GM12878 (cell line): Measurements from ENCODE around the gene ANKRD13D. TPM values are rescaled to one million over a fixed set of nuclear protein-coding genes. Genes with fewer than 3 reads are reported as not detected.

Source experiments
- ATAC-seq: fragments of 200-7000 bp; cut with Tn5 transposase; 3 replicates; pipeline ENCODE4 v1.9.1; 2020; ENCODE audit warnings: mild to moderate bottlenecking, moderate library complexity
- BruUV-seq: library from RNA; stranded (reverse); fragments of 400-500 nt; replicated peaks from 2 replicates; lab custom pipeline; 2021; lab: Mats Ljungman, UMichigan
- CTCF ChIA-PET: fragments of 300-600 bp; sonication (Branson Sonifier 250); formaldehyde crosslinking; extraction: SDS; loops from one replicate; lab custom pipeline; 2021; ENCODE audit warnings: inconsistent platforms; lab: Yijun Ruan, JAX
- POLR2A ChIA-PET: fragments of 350-600 bp; formaldehyde crosslinking; extraction: SDS; loops from one replicate; lab custom pipeline; 2021; ENCODE audit warnings: inconsistent platforms; lab: Charles Lee
- RAD21 ChIA-PET: fragments of 300-600 bp; sonication (Branson Sonifier 250); formaldehyde crosslinking; loops from one replicate; lab custom pipeline; 2023; ENCODE audit warnings: antibody characterized with exemption; ENCODE audit not compliant: unreplicated experiment; lab: Charles Lee
- SMC1A ChIA-PET: fragments of 300-600 bp; sonication (Branson Sonifier 250); formaldehyde crosslinking; loops from one replicate; lab custom pipeline; 2023; ENCODE audit not compliant: unreplicated experiment, uncharacterized antibody; lab: Charles Lee
- DNase-seq: peaks from one replicate; pipeline ENCODE4 v3.0.0-alpha.2; 2011; ENCODE audit warnings: low read depth, low spot score
- FAIRE-seq: peaks from 3 replicates; lab custom pipeline; 2011; peaks lifted over from hg19 to GRCh38; lab: Jason Lieb, UNC
- H2AFZ ChIP-seq: 2 replicates; pipeline ENCODE4 v1.6.0; 2011; ENCODE audit warnings: low read depth, low read length, control low read depth; ENCODE audit not compliant: control insufficient read depth
- H3K27ac ChIP-seq: 2 replicates; pipeline ENCODE4 v1.5.1; 2011; ENCODE audit warnings: control low read depth; ENCODE audit not compliant: control insufficient read depth, insufficient read depth
- H3K27me3 ChIP-seq, 2 experiments: replicated peaks in 1 of 2; 2 replicates each; pipeline versions ENCODE4 v1.6.0 to v1.6.1; 2011; ENCODE audit warnings: low read length in 1 of 2; ENCODE audit not compliant: control insufficient read depth in 2 of 2, insufficient read depth in 2 of 2
- H3K36me3 ChIP-seq, 2 experiments: 2 replicates each; pipeline ENCODE4 v1.5.1; 2011; ENCODE audit warnings: low read length in 1 of 2; ENCODE audit not compliant: control insufficient read depth in 2 of 2, insufficient read depth in 2 of 2
- H3K4me1 ChIP-seq: 2 replicates; pipeline ENCODE4 v1.6.1; 2011; ENCODE audit warnings: mild to moderate bottlenecking, low read length, moderate library complexity, mixed read lengths; ENCODE audit not compliant: control insufficient read depth, insufficient read depth
- H3K4me2 ChIP-seq: 2 replicates; pipeline ENCODE4 v1.6.0; 2011; ENCODE audit warnings: control low read depth; ENCODE audit not compliant: control insufficient read depth, insufficient read depth
- H3K4me3 ChIP-seq: fragments of 200-600 bp; sonication (generic); 2 replicates; pipeline ENCODE4 v1.5.1; 2016
- H3K79me2 ChIP-seq: 2 replicates; pipeline ENCODE4 v1.6.0; 2011; ENCODE audit warnings: low read length; ENCODE audit not compliant: control insufficient read depth, insufficient read depth
- H3K9ac ChIP-seq: 2 replicates; pipeline ENCODE4 v1.8.0; 2011; ENCODE audit warnings: low read length, control low read depth, mixed read lengths; ENCODE audit not compliant: control insufficient read depth, insufficient read depth
- H3K9me3 ChIP-seq: replicated peaks from 3 replicates; pipeline ENCODE4 v1.5.1; 2011; ENCODE audit warnings: mild to moderate bottlenecking, low read length; ENCODE audit not compliant: control insufficient read depth, insufficient read depth
- H4K20me1 ChIP-seq: 2 replicates; pipeline ENCODE4 v1.6.0; 2011; ENCODE audit not compliant: control insufficient read depth, insufficient read depth
- CEBPB ChIP-seq, 2 experiments: fragments of 150-350 bp in 1 of 2; IDR thresholded peaks; 2 replicates each; pipeline ENCODE4 v1.6.1; 2012 to 2014; ENCODE audit warnings: low read depth in 2 of 2, low read length in 2 of 2, borderline replicate concordance in 1 of 2, inconsistent platforms in 1 of 2
- CREB1 ChIP-seq: IDR thresholded peaks from 2 replicates; pipeline ENCODE4 v1.6.1; 2012; ENCODE audit warnings: low read depth, mild to moderate bottlenecking, inconsistent platforms
- LARP7 ChIP-seq: fragments of 450-650 bp; IDR thresholded peaks from 2 replicates; pipeline ENCODE4 v1.6.1; 2017; ENCODE audit warnings: mild to moderate bottlenecking
- RAD51 ChIP-seq: fragments of 450-650 bp; IDR thresholded peaks from 2 replicates; pipeline ENCODE4 v1.6.1; 2016; ENCODE audit warnings: moderate library complexity, mild to moderate bottlenecking, inconsistent platforms
- SMC3 ChIP-seq: IDR thresholded peaks from 2 replicates; pipeline ENCODE4 v1.6.1; 2011; ENCODE audit warnings: low read length, improper control_type of control experiment, borderline replicate concordance
- ZBED1 ChIP-seq: IDR thresholded peaks from 2 replicates; pipeline ENCODE4 v1.6.1; 2016; ENCODE audit warnings: borderline replicate concordance
- WGBS: methylation state at CpG from one replicate; pipeline ENCODE4 v1.1.6; 2016; ENCODE audit warnings: low lambda C conversion rate; ENCODE audit not compliant: insufficient replicate concordance, insufficient coverage; ENCODE audit errors: missing lambda C conversion rate; 5-methylcytosine and 5-hydroxymethylcytosine counted together
- in situ Hi-C: fragments of 300-500 bp; cut with MboI; formaldehyde crosslinking; loops from 9 replicates; pipeline ENCODE4 v1.14.3; 2018; ENCODE audit warnings: mixed read lengths
- intact Hi-C: fragments of 100-400 bp; cut with micrococcal nuclease; formaldehyde crosslinking; loops from one replicate; pipeline ENCODE4 v1.14.2; 2022; ENCODE audit not compliant: unreplicated experiment
- polyA plus RNA-seq, 11 experiments: library from polyadenylated mRNA; depleted of rRNA in 4 of 11; unstranded in 6 of 11; stranded (reverse) in 5 of 11; fragments of >200 nt; fragmentation: Nextera tagmentation in 4 of 11; fragmentation: Illumina TruSeq in 1 of 11; extraction: Ambion mirVana in 4 of 11; extraction: Trizol in 1 of 11; gene quantifications; 1 replicate in 1 of 11; 2 replicates in 10 of 11; pipeline versions ENCODE4 v1.2.1 to v1.2.3, GENCODE V29; 2011 to 2016; ENCODE audit warnings: inconsistent platforms in 2 of 11, missing spikeins in 2 of 11, low read depth in 1 of 11
- total RNA-seq, 4 experiments: library from RNA; depleted of rRNA in 3 of 4; stranded (reverse); fragments of >200 nt in 3 of 4; fragmentation: Illumina TruSeq in 1 of 4; extraction: Trizol in 1 of 4; gene quantifications; 2 replicates each; pipeline versions ENCODE4 v1.2.1 to v1.2.3, GENCODE V29; 2013 to 2021
- TF ChIP-seq, protein P1 (sequence below): IDR thresholded peaks from 2 replicates; pipeline ENCODE4 v1.6.1; 2011; ENCODE audit warnings: mild to moderate bottlenecking, low read depth, low read length, moderate library complexity; ENCODE audit not compliant: insufficient replicate concordance
- TF ChIP-seq, protein P2 (sequence below): fragments of 450-650 bp; IDR thresholded peaks from 2 replicates; pipeline ENCODE4 v1.6.1; 2017; ENCODE audit warnings: mild to moderate bottlenecking, low read depth, inconsistent platforms; ENCODE audit not compliant: poor library complexity, severe bottlenecking

Gene ANKRD13D
- total and polyA plus RNA-seq, 10 of the 15 experiments (the other 5 are each of a cell fraction or from before 2014, with no cell fraction given): 2.0 to 56.2 (median 21.4) TPM

DNA sequence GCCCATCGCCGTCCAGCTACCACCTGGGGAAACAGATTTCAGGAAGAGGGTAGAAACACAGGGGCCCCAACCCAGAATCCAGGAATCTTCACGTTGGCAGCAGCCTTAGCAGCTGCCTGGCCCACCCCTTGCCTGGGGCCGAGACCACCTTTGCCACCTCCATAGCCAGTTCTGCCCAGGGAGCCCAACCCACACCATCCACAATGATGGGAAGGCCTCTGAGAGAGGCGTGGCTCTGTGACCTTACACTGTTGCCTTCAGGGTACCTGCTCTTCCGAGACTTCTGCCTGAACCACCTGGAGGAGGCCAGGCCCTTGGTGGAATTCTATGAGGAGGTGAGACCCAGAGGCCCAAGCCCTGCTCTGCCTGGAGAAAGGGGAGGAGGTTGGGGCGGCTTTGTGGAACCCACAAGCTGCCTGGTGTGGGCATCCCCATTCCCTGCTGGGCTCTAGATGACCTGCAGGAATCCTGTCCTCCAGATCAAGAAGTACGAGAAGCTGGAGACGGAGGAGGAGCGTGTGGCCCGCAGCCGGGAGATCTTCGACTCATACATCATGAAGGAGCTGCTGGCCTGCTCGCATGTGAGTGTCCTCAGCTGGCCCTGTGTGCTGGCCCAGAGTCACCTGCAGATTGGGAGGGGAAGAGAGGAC, 10.0 kb upstream of the ANKRD13D start:
- no peaks in the 10 kb centered on the region for H4K20me1 ChIP-seq
- no peak overlapping the region for H2AFZ ChIP-seq
- peaks cover 33% of the 10 kb centered on the region for H3K4me1 ChIP-seq
- H3K36me3 ChIP-seq: peaks cover 31 to 68% of the 10 kb centered on the region in 2 experiments
- no TSS peak for BruUV-seq
- SMC1A ChIA-PET: interaction anchor here (1.5 to 1.9 kb wide), 2 partner anchors 9 to 38 kb away, joined by 4 to 9 read pairs; no protein-coding TSS in a partner anchor
- intact Hi-C loops: no loop called here
- peak overlapping the region; percentile 99; the same call in 1 of the 2 replicates for H3K27ac ChIP-seq
- RAD21 ChIA-PET: no interaction called here
- CTCF ChIA-PET: interaction anchor here (1.5 kb wide), 1 partner anchor 72 kb away, joined by 4 read pairs; no protein-coding TSS in a partner anchor
- WGBS: 77% methylated on average over 10 of the region's 14 CpGs
- no peak overlapping the region for H3K4me3 ChIP-seq
- FAIRE-seq: no peak
- in situ Hi-C loops: no loop called here
- H3K79me2 ChIP-seq: peaks cover 50% of the 10 kb centered on the region
- POLR2A ChIA-PET: interaction anchor here (0.5 to 1.7 kb wide), 3 partner anchors 11 to 154 kb away, joined by 3 to 8 read pairs (median 5); partner anchors contain the start of gene POLD4
- H3K9ac ChIP-seq: peak overlapping the region; percentile 20; the same call in 1 of the 2 replicates
- ATAC-seq: no peak
- H3K9me3 ChIP-seq: no peaks in the 10 kb centered on the region
- no peak for TF ChIP-seq ZBED1
- TF ChIP-seq SMC3: no peak
- TF ChIP-seq CREB1: no peak
- TF ChIP-seq, protein P1, sequence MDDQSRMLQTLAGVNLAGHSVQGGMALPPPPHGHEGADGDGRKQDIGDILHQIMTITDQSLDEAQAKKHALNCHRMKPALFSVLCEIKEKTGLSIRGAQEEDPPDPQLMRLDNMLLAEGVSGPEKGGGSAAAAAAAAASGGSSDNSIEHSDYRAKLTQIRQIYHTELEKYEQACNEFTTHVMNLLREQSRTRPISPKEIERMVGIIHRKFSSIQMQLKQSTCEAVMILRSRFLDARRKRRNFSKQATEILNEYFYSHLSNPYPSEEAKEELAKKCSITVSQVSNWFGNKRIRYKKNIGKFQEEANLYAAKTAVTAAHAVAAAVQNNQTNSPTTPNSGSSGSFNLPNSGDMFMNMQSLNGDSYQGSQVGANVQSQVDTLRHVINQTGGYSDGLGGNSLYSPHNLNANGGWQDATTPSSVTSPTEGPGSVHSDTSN: no peak
- no peak for TF ChIP-seq RAD51
- TF ChIP-seq, protein P2, sequence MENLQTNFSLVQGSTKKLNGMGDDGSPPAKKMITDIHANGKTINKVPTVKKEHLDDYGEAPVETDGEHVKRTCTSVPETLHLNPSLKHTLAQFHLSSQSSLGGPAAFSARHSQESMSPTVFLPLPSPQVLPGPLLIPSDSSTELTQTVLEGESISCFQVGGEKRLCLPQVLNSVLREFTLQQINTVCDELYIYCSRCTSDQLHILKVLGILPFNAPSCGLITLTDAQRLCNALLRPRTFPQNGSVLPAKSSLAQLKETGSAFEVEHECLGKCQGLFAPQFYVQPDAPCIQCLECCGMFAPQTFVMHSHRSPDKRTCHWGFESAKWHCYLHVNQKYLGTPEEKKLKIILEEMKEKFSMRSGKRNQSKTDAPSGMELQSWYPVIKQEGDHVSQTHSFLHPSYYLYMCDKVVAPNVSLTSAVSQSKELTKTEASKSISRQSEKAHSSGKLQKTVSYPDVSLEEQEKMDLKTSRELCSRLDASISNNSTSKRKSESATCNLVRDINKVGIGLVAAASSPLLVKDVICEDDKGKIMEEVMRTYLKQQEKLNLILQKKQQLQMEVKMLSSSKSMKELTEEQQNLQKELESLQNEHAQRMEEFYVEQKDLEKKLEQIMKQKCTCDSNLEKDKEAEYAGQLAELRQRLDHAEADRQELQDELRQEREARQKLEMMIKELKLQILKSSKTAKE: no peak
- no peak for TF ChIP-seq CEBPB (IDR thresholded peaks at IDR 0.05; ENCODE audit: borderline replicate concordance in 1 of 2, low read depth in 2 of 2, low read length in 2 of 2)
- TF ChIP-seq LARP7: no peak
- TF ChIP-seq, all 136 proteins: peak for 0
- H3K4me2 ChIP-seq: no peak overlapping the region
- no peak for DNase-seq
- no peaks in the 10 kb centered on the region for H3K27me3 ChIP-seq
